SK-N-DZ (cell line): Measurements from ENCODE around the gene SLITRK5.

ENCODE experiments used
- DNase-seq: peaks from one replicate; pipeline ENCODE4 v3.0.0-alpha.2; 2015; ENCODE audit warnings: low spot score

Gene SLITRK5

DNA sequence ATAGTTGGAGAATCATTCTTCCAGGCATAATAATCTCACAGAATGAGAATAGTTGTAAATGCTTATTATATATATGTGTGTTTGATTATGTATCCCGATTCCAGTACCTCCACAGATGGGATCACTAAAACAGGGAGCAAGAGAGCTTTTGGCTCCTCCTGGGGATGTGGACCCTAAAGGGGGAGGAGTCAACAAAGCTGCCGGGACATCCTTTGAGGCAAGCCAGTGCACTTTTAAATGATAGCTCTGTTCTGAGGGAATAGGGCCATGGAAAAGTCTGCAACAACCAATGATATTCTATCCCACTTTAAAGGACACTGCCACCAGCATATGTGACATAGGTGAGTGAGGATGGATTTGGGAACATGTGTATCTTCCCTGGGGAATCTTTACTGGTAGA lies 40.8 kb downstream of the SLITRK5 start:
- DNase-seq: no peak
